A673 (cell line): ENCODE data around the gene ENDOU.

ENCODE experiments used
- EZH2 ChIP-seq: fragments of 200-600 bp; sonication (generic); IDR thresholded peaks from 2 replicates; pipeline ENCODE4 v1.6.1; 2017; ENCODE audit warnings: borderline replicate concordance, low read depth, mild to moderate bottlenecking, mixed read lengths, antibody characterized with exemption, low read length; ENCODE audit not compliant: poor library complexity, severe bottlenecking
- TF ChIP-seq, protein P1 (sequence below): fragments of 300-800, 200-600 bp; sonication (generic); conservative IDR thresholded peaks from 2 replicates; pipeline ENCODE4 v1.5.1; 2017; ENCODE audit warnings: low read depth, mild to moderate bottlenecking, antibody characterized with exemption, low read length, moderate library complexity, mixed read lengths

- TF ChIP-seq, protein P1, sequence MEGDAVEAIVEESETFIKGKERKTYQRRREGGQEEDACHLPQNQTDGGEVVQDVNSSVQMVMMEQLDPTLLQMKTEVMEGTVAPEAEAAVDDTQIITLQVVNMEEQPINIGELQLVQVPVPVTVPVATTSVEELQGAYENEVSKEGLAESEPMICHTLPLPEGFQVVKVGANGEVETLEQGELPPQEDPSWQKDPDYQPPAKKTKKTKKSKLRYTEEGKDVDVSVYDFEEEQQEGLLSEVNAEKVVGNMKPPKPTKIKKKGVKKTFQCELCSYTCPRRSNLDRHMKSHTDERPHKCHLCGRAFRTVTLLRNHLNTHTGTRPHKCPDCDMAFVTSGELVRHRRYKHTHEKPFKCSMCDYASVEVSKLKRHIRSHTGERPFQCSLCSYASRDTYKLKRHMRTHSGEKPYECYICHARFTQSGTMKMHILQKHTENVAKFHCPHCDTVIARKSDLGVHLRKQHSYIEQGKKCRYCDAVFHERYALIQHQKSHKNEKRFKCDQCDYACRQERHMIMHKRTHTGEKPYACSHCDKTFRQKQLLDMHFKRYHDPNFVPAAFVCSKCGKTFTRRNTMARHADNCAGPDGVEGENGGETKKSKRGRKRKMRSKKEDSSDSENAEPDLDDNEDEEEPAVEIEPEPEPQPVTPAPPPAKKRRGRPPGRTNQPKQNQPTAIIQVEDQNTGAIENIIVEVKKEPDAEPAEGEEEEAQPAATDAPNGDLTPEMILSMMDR = no peak
- no peak for TF ChIP-seq EZH2
Measured at GRCh38 chr12:47715877-47716548, 9.3 kb downstream of the ENDOU start.
